HG03108 (cell line): ENCODE data around the gene IL6.
"Not testable (repeated sequence)": the region's sequence is repeated elsewhere in the genome, so short reads cannot be mapped to it uniquely, and the experiment has no call there.

Experiments used
- ATAC-seq: cut with Tn5 transposase; IDR thresholded peaks from one replicate; pipeline ENCODE4 v1.9.1; 2021; ENCODE audit warnings: moderate library complexity; ENCODE audit not compliant: unreplicated experiment

Gene IL6

GRCh38 chr7:22779730-22780323, 52.8 kb downstream of the IL6 start:
- ATAC-seq, result not testable (repeated sequence)

GRCh38 chr7:22781230-22781711, 54.3 kb downstream of the IL6 start:
- no peak for ATAC-seq
